AG04450 (cell line): ENCODE results near the gene SYN1. TPM values are rescaled to one million over a fixed set of nuclear protein-coding genes. Genes with fewer than 3 reads are reported as not detected.

Experiments used
- CTCF ChIA-PET: fragments of 300-600, 350-600 bp; formaldehyde crosslinking; extraction: SDS; loops from one replicate; lab custom pipeline; 2022; ENCODE audit warnings: antibody characterized with exemption, inconsistent platforms; lab: Charles Lee
- POLR2A ChIA-PET: fragments of 350-600 bp; formaldehyde crosslinking; extraction: SDS; loops from one replicate; lab custom pipeline; 2021; ENCODE audit warnings: antibody characterized with exemption, inconsistent platforms; lab: Yijun Ruan, JAX
- DNase-seq: peaks from one replicate; pipeline ENCODE4 v3.0.0-alpha.2; 2011; ENCODE audit warnings: low read depth, low spot score
- H3K27ac ChIP-seq: one replicate; pipeline ENCODE4 v1.5.1; 2012; ENCODE audit warnings: low read depth, low read length, control low read depth
- H3K27me3 ChIP-seq: one replicate; pipeline ENCODE4 v1.6.0; 2012; ENCODE audit warnings: low read length; ENCODE audit not compliant: control insufficient read depth, insufficient read depth
- H3K4me3 ChIP-seq: 2 replicates; pipeline ENCODE4 v1.5.1; 2011; ENCODE audit warnings: mild to moderate bottlenecking, low read depth, low read length, control low read depth
- H3K9me3 ChIP-seq: 2 replicates; pipeline ENCODE4 v1.5.1; 2012; ENCODE audit warnings: low read length; ENCODE audit not compliant: control insufficient read depth, insufficient read depth
- polyA plus RNA-seq: library from polyadenylated mRNA; depleted of rRNA; stranded (reverse); fragments of >200 nt; gene quantifications from 2 replicates; pipeline ENCODE4 v1.2.3, GENCODE V29; 2011
- TF ChIP-seq, protein P1 (sequence below): IDR thresholded peaks from 2 replicates; pipeline ENCODE4 v1.5.1; 2011; ENCODE audit warnings: low read depth, low read length, control low read depth, inconsistent platforms

SYN1 gene
- polyA plus RNA-seq, 1 experiment = 0.37 TPM

GRCh38 chrX:47612418-47612817 is 7.2 kb downstream of the SYN1 start:
- CTCF ChIA-PET = no interaction called here

DNA sequence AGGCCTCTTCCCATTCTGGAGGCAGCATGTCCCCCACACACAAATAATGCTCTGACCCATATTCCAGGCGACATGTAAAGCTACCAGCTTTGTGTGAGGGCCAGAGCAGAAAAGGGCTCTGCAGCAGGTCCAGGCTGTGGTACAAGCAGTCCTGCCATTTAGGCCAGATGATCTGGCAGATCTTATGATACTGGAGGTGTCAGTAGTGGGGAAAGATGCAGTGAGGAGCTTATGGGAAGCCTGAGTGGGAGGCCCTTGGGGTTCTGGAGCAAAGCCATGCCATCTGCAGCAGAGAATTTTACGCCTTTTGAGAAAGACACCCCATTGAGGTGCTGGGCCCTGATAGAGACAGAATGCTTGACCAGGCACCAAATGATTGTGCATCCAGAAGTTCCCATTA is 7.7 kb downstream of the SYN1 start:
- ChIA-PET CTCF (no interaction called here), POLR2A (no interaction called here)
- Histone ChIP-seq H3K4me3 (no peak overlapping the region), H3K27ac (no peak overlapping the region), H3K27me3 (no peaks in the 10 kb centered on the region), H3K9me3 (no peaks in the 10 kb centered on the region)
- DNase-seq = no peak
- TF ChIP-seq, protein P1, sequence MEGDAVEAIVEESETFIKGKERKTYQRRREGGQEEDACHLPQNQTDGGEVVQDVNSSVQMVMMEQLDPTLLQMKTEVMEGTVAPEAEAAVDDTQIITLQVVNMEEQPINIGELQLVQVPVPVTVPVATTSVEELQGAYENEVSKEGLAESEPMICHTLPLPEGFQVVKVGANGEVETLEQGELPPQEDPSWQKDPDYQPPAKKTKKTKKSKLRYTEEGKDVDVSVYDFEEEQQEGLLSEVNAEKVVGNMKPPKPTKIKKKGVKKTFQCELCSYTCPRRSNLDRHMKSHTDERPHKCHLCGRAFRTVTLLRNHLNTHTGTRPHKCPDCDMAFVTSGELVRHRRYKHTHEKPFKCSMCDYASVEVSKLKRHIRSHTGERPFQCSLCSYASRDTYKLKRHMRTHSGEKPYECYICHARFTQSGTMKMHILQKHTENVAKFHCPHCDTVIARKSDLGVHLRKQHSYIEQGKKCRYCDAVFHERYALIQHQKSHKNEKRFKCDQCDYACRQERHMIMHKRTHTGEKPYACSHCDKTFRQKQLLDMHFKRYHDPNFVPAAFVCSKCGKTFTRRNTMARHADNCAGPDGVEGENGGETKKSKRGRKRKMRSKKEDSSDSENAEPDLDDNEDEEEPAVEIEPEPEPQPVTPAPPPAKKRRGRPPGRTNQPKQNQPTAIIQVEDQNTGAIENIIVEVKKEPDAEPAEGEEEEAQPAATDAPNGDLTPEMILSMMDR = no peak

More at GRCh38 chrX:47612418-47612817, 7.2 kb downstream of the SYN1 start:
- no peaks in the 10 kb centered on the region for H3K9me3 ChIP-seq
- TF ChIP-seq, protein P1 = no peak
- H3K27ac ChIP-seq = no peak overlapping the region
- DNase-seq = no peak
- no peaks in the 10 kb centered on the region for H3K27me3 ChIP-seq
- POLR2A ChIA-PET = no interaction called here
- no peak overlapping the region for H3K4me3 ChIP-seq

- Histone ChIP-seq H3K9me3 (no peaks in the 10 kb centered on the region), H3K4me3 (no peak overlapping the region), H3K27ac (no peak overlapping the region), H3K27me3 (no peaks in the 10 kb centered on the region)
- POLR2A ChIA-PET = no interaction called here
- TF ChIP-seq, protein P1 = no peak
- CTCF ChIA-PET = no interaction called here
- no peak for DNase-seq
Measured at GRCh38 chrX:47611489-47611888, 8.2 kb downstream of the SYN1 start.

DNA sequence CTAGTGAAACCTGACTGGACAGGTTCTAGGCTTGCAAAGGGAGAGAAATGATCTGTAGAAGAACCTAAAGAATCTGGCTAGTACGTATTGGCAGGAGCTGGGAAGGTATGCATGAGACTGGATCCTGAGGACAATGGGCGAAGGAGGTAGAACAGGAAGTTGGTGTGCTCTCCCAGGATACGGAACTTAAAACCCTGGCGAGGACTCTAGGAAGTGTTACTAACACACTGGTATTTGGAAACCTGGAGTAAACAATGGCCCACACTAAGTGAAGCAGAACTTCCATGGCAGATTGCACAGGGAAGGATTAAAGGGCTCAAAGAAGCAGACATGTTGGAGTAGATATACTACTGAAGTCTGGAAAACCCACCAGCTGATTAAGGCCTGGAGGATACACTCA is 9.1 kb downstream of the SYN1 start:
- H3K27ac ChIP-seq = no peak overlapping the region
- TF ChIP-seq, protein P1 = no peak
- H3K4me3 ChIP-seq = no peak overlapping the region
- POLR2A ChIA-PET = no interaction called here
- CTCF ChIA-PET = no interaction called here
- H3K9me3 ChIP-seq = no peaks in the 10 kb centered on the region
- H3K27me3 ChIP-seq = no peaks in the 10 kb centered on the region
- DNase-seq = no peak

GRCh38 chrX:47608130-47608810 is 11.4 kb downstream of the SYN1 start:
- Histone ChIP-seq H3K4me3 (no peak overlapping the region), H3K9me3 (no peaks in the 10 kb centered on the region), H3K27ac (no peak overlapping the region), H3K27me3 (no peaks in the 10 kb centered on the region)
- ChIA-PET CTCF (no interaction called here), POLR2A (no interaction called here)
- DNase-seq = no peak
- TF ChIP-seq, protein P1 = no peak
